Hematopoietic multipotent progenitor cell treated with erythropoietin and hydrocortisone succinate and interleukin-3 and kit ligand, for 15 days (in vitro differentiated cells): Measurements from ENCODE around the gene TENM4.

Source experiments
- DNase-seq: peaks from one replicate; pipeline ENCODE4 v3.0.0-alpha.2; 2015; ENCODE audit warnings: low spot score

The TENM4 gene

DNA sequence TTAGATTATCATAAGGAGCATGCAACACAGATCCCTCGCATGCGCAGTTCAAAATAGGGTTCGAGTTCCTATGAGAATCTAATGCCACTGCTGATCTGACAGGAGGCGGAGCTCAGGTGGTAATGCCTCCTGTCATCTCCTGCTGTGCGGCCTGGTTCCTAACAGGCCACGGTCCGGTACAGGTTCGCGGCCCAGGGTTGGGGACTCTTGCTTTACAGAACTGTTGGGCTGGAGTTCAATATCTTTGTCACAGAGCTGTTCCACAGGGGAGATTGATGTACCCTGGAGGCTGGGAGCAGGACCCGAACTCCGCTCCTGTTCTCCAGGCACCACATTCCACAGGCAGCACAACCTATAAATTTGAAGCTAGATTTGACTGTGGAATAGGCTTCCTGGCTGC is 508.1 kb downstream of the TENM4 start:
- no peak for DNase-seq

GRCh38 chr11:78931891-78932290 is 508.9 kb downstream of the TENM4 start:
- DNase-seq: no peak

- DNase-seq: no peak
Observed at GRCh38 chr11:78930810-78931523, 509.9 kb downstream of the TENM4 start.

- DNase-seq: no peak
Observed at GRCh38 chr11:78929906-78930220, 511.0 kb downstream of the TENM4 start.

DNA sequence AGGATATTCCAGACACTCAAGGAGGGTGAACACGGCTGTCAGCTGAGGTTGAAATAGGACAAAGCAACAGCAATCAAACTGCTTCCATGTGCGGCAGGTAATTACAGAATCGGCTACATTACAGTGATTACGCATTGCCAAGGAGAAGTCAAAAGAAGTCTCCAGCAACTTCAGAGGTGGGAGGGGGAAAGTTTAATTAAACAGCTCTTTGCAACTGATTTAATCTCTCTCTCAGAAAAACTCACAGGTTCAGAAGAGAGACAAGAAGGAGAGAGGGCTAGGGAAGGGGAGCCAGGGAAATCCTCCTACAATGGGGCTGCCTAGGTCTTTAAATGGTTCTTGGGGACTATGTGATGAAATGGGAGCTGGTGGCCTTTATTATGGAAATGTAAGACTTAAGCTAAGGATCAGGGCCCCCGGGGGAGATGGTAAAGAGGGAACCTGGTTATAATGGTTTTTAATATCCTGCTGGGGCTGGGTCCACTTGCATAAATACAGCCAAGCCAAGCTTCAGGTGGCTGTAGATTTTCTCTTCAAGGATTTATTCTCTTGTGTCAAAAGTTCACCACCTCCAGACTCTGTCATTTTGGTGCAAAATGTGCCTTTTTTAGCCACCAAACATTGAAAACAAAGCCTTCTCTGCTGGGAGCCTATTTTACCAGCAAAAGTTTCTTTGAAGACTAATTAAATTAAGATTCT is 511.5 kb downstream of the TENM4 start:
- no peak for DNase-seq

DNA sequence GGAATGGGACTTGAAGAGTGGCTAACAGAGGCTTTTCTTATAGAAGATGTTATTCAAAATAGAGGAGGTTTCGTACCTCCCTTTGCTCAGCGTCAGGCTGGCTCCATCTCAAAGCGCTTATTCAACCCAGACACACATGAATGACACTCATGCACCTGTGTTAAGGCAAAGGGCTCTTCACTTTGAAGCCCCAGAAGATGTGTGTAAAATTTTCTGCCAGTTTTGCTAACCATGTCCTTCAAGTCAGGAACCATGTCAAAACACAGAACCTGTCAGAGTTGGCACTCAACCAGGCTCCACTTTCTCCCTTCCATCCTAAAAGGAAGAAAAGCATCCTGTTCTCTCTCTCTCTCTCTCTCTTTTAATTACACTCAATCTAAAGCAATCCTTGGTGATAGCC is 513.3 kb downstream of the TENM4 start:
- DNase-seq: no peak

DNA sequence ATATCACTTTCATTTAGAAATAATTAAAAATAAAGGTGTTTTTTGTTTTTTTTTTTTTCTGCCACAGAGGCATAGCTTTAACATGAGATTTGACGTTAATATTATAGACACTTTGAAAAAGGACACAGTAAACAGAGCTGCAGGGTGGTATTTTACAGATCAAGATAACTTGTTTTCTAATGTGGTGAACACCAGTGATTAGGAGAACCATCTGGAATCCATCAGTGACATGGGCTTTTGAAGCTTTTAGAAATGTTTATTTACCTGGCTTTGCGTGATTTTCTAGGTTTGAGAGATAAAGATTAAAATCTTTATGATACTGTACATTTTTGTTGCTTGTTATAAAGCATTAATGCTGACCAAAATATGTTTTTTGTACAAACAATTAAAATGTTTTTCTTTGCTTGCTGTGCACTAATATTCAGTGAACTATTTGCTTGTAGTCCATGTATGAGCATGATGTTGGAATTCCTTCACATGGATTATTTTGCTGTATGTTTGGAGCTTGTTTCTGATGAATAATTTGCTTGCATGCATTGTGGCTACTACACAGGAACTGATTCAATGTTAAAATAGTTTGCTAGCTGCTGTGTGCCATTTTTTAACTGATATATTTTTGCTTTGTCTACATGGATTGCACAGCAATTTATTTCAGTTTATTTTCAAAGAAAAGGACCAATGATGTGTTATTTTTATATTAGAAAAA is 514.0 kb downstream of the TENM4 start:
- DNase-seq: no peak

DNA sequence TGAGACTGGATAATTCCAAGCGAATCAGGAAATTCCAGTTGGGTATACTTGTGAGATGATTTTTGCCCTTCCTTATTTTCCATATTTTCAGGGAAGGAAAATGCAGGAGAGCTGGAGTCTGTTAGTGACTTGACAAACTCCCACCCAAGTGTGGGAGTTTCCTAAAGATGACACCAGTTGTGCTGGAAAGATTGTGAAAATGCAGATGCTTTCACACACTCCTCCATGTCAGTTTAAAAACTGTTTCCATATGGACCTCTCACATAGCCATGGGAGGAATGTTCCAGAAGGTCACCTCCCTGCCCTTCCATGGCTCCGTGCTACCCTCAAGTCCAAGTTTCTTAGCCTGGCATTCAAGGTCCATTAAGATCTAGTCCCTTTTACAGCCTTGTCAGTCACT is 515.4 kb downstream of the TENM4 start:
- DNase-seq: no peak

DNA sequence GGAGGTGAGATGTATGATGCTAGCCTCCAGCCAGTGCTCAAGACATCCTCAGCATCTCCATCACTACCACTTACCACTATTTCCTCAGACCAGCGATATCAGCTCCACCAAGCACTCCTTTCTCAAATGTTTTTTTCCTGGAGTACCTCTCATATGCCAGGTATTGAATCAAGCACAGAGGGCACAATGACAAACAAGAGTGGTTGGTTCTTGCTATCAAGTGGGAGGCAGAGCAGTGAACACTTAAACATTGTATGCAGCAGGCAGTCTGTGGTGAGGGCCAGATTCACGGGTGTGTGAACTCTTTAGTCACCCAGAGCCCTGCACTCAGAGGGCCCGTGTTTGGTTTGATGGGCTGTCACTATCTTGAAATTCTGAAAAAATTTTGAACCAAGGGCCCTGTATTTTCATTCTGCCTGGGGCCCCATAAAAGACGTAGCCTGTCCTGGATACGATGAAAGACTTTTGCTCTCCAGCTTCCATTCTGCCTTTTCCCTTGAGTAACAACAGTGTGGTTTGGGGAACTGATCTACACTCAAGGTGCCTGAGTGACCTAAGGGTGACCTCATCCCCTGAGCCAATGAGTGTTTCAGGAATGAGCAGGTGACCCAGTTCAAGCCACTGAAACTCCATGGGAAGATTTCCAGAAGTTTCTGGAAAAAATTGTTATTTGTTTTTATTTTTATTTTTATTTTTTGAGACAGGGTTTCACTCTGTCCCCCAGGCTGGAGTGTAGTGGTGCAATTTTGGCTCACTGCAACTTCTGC is 517.8 kb downstream of the TENM4 start:
- DNase-seq: no peak

DNA sequence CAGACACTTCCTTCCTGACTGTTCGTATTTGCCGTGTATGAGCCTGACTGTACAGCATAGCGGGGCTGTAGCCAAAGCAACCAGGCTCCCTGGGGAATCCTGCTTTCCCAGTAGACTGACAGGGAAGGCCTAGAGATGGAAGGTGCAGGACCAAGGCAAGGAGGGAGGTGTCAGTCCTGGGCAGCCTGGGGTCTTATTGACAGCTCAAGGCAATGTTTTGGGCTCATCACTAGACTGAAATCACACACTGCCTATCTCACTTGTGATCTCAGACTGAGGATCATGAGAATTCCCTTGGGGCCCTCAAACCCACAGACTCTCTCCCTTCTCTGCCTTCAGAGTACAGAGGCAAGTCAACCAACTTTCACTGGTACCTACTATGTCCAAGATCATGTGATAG is 519.3 kb downstream of the TENM4 start:
- DNase-seq: no peak

DNA sequence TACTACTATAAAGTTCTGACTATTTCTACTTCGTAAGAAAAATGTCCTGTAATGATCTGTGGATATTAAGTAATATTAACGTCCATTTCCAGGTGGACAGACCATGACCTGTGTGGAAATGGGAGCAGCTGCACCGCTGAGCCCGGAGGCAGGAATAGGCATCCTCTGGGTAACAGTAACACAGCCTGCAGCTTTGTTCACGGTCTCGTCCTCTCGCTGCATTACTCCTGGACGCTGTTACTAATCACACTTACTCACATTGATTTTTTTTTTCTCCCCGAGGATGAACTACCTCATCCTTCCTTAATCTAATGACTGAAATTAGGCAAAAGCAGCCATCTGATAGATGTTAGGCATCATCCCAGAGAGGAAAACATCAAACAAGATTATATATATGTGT is 520.5 kb downstream of the TENM4 start:
- no peak for DNase-seq

- DNase-seq: no peak
Observed at GRCh38 chr11:78916759-78917158, 524.1 kb downstream of the TENM4 start.

- no peak for DNase-seq
Observed at GRCh38 chr11:78914503-78914902, 526.3 kb downstream of the TENM4 start.

- no peak for DNase-seq
Observed at GRCh38 chr11:78912778-78913177, 528.1 kb downstream of the TENM4 start.

- DNase-seq: no peak
Observed at GRCh38 chr11:78910322-78910721, 530.5 kb downstream of the TENM4 start.

DNA sequence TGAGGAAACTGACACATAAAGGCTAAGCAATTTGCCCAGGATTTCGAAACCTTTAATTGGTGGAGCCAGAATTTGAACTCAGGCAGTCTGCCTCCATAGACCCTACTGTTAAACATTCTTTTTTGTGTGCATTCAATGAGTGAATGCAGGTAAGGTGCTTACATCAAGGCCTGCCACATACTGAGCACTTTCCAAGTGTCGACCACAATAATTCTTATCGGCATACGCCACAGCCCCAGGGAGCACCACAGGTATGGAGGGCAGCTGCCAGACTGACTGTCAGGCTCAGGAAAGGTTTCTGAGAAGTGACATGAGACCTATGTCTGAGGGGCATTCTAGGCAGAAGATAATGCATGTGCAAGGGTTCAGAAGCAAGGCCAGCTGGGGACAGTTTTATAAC is 531.4 kb downstream of the TENM4 start:
- DNase-seq: no peak

DNA sequence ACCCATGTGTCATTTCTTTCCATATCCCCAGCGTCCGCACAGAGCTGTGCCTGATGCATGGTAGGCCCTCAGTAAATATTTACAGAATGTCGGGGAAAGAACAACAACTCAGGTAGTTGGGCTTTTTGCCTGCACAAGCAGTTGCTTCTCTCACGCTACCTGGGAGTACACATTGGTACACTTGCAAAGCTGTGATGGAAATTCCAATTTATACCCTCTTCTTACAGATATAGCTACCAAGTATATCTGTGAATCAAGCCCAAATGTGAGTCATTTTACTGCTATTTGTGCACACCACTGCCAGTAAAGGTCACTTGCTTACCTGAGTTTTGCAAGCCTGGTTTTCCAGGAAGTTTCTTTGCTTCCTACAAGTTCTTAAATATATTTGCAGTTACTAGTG is 533.2 kb downstream of the TENM4 start:
- DNase-seq: no peak

GRCh38 chr11:78906566-78906965 is 534.3 kb downstream of the TENM4 start:
- DNase-seq: no peak

DNA sequence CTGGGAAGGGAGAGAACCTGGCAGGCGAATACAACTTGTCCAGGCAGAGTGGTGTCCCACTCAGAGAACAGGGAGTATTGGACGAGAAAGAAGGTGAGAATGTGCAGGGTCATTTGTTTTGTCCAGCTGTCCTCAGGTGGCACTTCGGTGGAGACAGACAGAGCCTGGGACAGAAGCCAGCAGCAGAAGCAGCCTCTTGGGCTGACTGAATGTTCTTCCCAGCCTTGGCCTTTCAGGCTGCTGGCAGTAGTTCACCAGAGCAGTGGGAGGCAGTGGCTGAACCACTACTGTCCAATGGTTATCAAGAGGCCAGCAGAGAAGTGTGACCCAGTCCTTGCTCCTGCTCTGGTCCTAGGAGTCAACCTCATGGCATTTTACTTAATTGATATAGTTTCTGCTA is 535.1 kb downstream of the TENM4 start:
- DNase-seq: no peak

DNA sequence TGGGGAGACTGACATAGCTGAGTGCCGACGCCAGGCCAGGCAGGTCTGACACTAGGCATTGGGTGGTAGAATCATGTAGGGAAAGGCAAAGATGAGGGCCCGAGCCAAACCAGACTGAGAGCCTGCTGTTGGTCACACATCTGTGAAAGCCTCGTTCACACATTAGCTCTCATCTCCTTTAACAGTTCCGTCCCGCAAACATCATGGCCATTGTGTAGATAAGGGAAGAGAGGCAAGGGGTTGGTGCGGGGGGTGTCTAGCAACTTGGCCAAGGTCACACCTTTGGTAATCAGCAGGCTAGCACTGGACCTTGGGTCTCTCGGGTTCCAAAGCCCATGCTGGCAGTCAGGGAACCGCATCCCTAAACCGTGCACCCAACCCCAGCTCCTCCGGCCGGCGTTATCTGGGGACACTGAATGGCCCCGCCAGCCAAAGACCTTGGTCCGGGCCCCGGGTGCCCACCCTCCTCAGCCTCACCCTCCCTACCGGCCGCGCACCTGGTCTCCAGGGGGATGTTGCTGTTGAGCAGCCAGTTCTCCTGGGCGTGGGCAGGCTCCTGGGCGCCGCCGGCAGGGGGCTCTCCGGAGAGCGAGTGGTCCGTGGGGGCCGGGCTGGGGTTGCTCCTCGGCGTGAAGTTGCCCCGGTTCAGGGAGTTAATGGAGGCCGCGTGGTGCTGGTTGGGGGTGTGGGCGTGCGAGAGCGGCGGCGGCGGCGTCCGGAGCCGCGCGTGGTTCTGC is 537.9 kb downstream of the TENM4 start:
- no peak for DNase-seq

DNA sequence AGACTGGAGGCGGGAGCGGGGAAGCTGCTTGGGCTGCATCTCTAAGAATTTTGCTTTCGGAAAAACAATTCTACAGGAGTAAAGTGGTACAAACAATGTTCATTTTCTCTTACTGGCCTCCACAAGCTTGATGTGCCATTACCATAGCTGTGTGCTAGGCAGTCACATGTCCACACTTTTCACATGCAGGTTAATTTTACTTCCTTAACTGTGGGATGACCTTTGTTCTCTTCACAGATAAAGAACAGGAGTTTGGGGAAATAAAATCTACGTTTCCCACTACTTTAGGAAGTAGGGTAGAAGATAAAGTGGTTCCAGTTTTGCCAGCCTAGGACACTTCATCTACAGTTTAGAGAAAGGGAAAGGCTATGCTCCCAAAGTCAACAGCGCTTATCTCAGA is 539.0 kb downstream of the TENM4 start:
- no peak for DNase-seq

- DNase-seq: no peak
Observed at GRCh38 chr11:78898266-78898775, 542.5 kb downstream of the TENM4 start.
